Measurements from ENCODE around the gene CMC1.
A peak's percentile ranks its signal among the peaks of the same experiment; 100 is the strongest.

The CMC1 gene

GRCh38 chr3:28226020-28226419 is 15.4 kb upstream of the CMC1 start:
- no peaks in the 10 kb centered on the region for H3K27me3 Mint-ChIP-seq
- no peaks in the 10 kb centered on the region for H3K36me3 Mint-ChIP-seq
- H3K27ac Mint-ChIP-seq = no peak overlapping the region
- ATAC-seq (replicated peaks) (no peak), DNase-seq (no peak)
- H3K4me1 Mint-ChIP-seq = no peaks in the 10 kb centered on the region
- H3K4me3 Mint-ChIP-seq = no peak overlapping the region
- no peaks in the 10 kb centered on the region for H3K9me3 Mint-ChIP-seq

- DNase-seq (no peak), ATAC-seq (replicated peaks) (no peak)
- no peaks in the 10 kb centered on the region for H3K27me3 Mint-ChIP-seq
- no peaks in the 10 kb centered on the region for H3K9me3 Mint-ChIP-seq
- no peaks in the 10 kb centered on the region for H3K4me1 Mint-ChIP-seq
- H3K36me3 Mint-ChIP-seq = no peaks in the 10 kb centered on the region
- H3K4me3 Mint-ChIP-seq = no peak overlapping the region
- H3K27ac Mint-ChIP-seq = no peak overlapping the region
Observed at GRCh38 chr3:28228623-28229022, 12.8 kb upstream of the CMC1 start.

GRCh38 chr3:28232659-28233058 is 8.8 kb upstream of the CMC1 start:
- DNase-seq (no peak), ATAC-seq (replicated peaks) (no peak)
- H3K27ac Mint-ChIP-seq = no peak overlapping the region
- no peaks in the 10 kb centered on the region for H3K4me1 Mint-ChIP-seq
- no peaks in the 10 kb centered on the region for H3K27me3 Mint-ChIP-seq
- no peak overlapping the region for H3K4me3 Mint-ChIP-seq
- H3K9me3 Mint-ChIP-seq = no peaks in the 10 kb centered on the region
- no peaks in the 10 kb centered on the region for H3K36me3 Mint-ChIP-seq

GRCh38 chr3:28234454-28234853 is 7.0 kb upstream of the CMC1 start:
- ATAC-seq (replicated peaks) (no peak), DNase-seq (no peak)
- Mint-ChIP-seq H3K4me1 (no peaks in the 10 kb centered on the region), H3K27me3 (no peaks in the 10 kb centered on the region), H3K9me3 (no peaks in the 10 kb centered on the region), H3K4me3 (no peak overlapping the region), H3K36me3 (no peaks in the 10 kb centered on the region), H3K27ac (no peak overlapping the region)

GRCh38 chr3:28239108-28239507 is 2.3 kb upstream of the CMC1 start:
- Mint-ChIP-seq H3K4me3 (no peak overlapping the region), H3K27ac (peak overlapping the region; percentile 15), H3K4me1 (peaks cover 11 to 20% of the 10 kb centered on the region in 2 donors), H3K27me3 (no peaks in the 10 kb centered on the region), H3K36me3 (peaks cover 6 to 10% of the 10 kb centered on the region in 2 donors), H3K9me3 (peaks cover 0 to 1% of the 10 kb centered on the region in 2 donors)
- DNase-seq = no peak
- no peak for ATAC-seq (replicated peaks)

GRCh38 chr3:28240441-28240840 is 978 bp upstream of the CMC1 start:
- DNase-seq (no peak), ATAC-seq (replicated peaks) (no peak)
- H3K27me3 Mint-ChIP-seq = no peaks in the 10 kb centered on the region
- H3K27ac Mint-ChIP-seq = peak overlapping the region; percentile 96
- H3K4me1 Mint-ChIP-seq = peaks cover 15 to 32% of the 10 kb centered on the region in 2 donors
- H3K36me3 Mint-ChIP-seq = peaks cover 7 to 18% of the 10 kb centered on the region in 2 donors
- peaks cover 0 to 1% of the 10 kb centered on the region in 2 donors for H3K9me3 Mint-ChIP-seq
- H3K4me3 Mint-ChIP-seq = no peak overlapping the region

- Mint-ChIP-seq H3K9me3 (peaks cover 0 to 1% of the 10 kb centered on the region in 2 donors), H3K4me1 (peaks cover 21 to 43% of the 10 kb centered on the region in 2 donors), H3K36me3 (peaks cover 7 to 27% of the 10 kb centered on the region in 2 donors), H3K4me3 (peak overlapping the region; percentile 89 to 97), H3K27ac (no peak overlapping the region), H3K27me3 (no peaks in the 10 kb centered on the region)
- ATAC-seq (replicated peaks) (no peak), DNase-seq (no peak)
Observed at GRCh38 chr3:28242519-28242918, 1.1 kb downstream of the CMC1 start.

- Mint-ChIP-seq H3K36me3 (peaks cover 7 to 27% of the 10 kb centered on the region in 2 donors), H3K4me1 (peaks cover 24 to 52% of the 10 kb centered on the region in 2 donors), H3K4me3 (no peak overlapping the region), H3K27ac (no peak overlapping the region), H3K9me3 (peaks cover 0 to 1% of the 10 kb centered on the region in 2 donors), H3K27me3 (no peaks in the 10 kb centered on the region)
- no peak for ATAC-seq (replicated peaks)
- DNase-seq = no peak
Observed at GRCh38 chr3:28243424-28244106, 2.1 kb downstream of the CMC1 start.

GRCh38 chr3:28244491-28244890 is 3.1 kb downstream of the CMC1 start:
- Mint-ChIP-seq H3K36me3 (peaks cover 7 to 27% of the 10 kb centered on the region in 2 donors), H3K9me3 (peaks cover 0 to 1% of the 10 kb centered on the region in 2 donors), H3K27ac (no peak overlapping the region), H3K4me3 (no peak overlapping the region), H3K27me3 (no peaks in the 10 kb centered on the region), H3K4me1 (peaks cover 26 to 57% of the 10 kb centered on the region in 2 donors)
- ATAC-seq (replicated peaks) (no peak), DNase-seq (no peak)

GRCh38 chr3:28247286-28247685 is 5.9 kb downstream of the CMC1 start:
- peaks cover 9 to 38% of the 10 kb centered on the region in 2 donors for H3K36me3 Mint-ChIP-seq
- no peaks in the 10 kb centered on the region for H3K27me3 Mint-ChIP-seq
- peaks cover 37 to 77% of the 10 kb centered on the region in 2 donors for H3K4me1 Mint-ChIP-seq
- no peak overlapping the region for H3K27ac Mint-ChIP-seq
- H3K4me3 Mint-ChIP-seq = no peak overlapping the region
- no peak for DNase-seq
- ATAC-seq (replicated peaks) = no peak
- peaks cover 0 to 1% of the 10 kb centered on the region in 2 donors for H3K9me3 Mint-ChIP-seq

- H3K27me3 Mint-ChIP-seq = no peaks in the 10 kb centered on the region
- H3K4me1 Mint-ChIP-seq = peaks cover 34 to 68% of the 10 kb centered on the region in 2 donors
- DNase-seq (no peak), ATAC-seq (replicated peaks) (peak in 1 of 2 donors; percentile 42)
- H3K27ac Mint-ChIP-seq = no peak overlapping the region
- no peak overlapping the region for H3K4me3 Mint-ChIP-seq
- H3K36me3 Mint-ChIP-seq = peaks cover 6 to 32% of the 10 kb centered on the region in 2 donors
- H3K9me3 Mint-ChIP-seq = no peaks in the 10 kb centered on the region
Observed at GRCh38 chr3:28250999-28251398, 9.6 kb downstream of the CMC1 start.

GRCh38 chr3:28252001-28252431 is 10.6 kb downstream of the CMC1 start:
- H3K27ac Mint-ChIP-seq = no peak overlapping the region
- no peak overlapping the region for H3K4me3 Mint-ChIP-seq

GRCh38 chr3:28253040-28253715 is 11.8 kb downstream of the CMC1 start:
- Mint-ChIP-seq H3K36me3 (peaks cover 6 to 24% of the 10 kb centered on the region in 2 donors), H3K4me3 (no peak overlapping the region), H3K27ac (no peak overlapping the region), H3K9me3 (no peaks in the 10 kb centered on the region), H3K27me3 (no peaks in the 10 kb centered on the region), H3K4me1 (peaks cover 25 to 53% of the 10 kb centered on the region in 2 donors)
- ATAC-seq (replicated peaks) (no peak), DNase-seq (no peak)

More at GRCh38 chr3:28252001-28252431, 10.6 kb downstream of the CMC1 start:
- H3K36me3 Mint-ChIP-seq = peaks cover 6 to 28% of the 10 kb centered on the region in 2 donors
- ATAC-seq (replicated peaks) = no peak
- H3K27me3 Mint-ChIP-seq = no peaks in the 10 kb centered on the region
- no peak for DNase-seq
- H3K9me3 Mint-ChIP-seq = no peaks in the 10 kb centered on the region
- peaks cover 32 to 64% of the 10 kb centered on the region in 2 donors for H3K4me1 Mint-ChIP-seq

GRCh38 chr3:28262001-28262400 is 20.6 kb downstream of the CMC1 start:
- no peak overlapping the region for H3K4me3 Mint-ChIP-seq
- H3K27me3 Mint-ChIP-seq = no peaks in the 10 kb centered on the region
- DNase-seq (no peak), ATAC-seq (replicated peaks) (no peak)
- H3K36me3 Mint-ChIP-seq = peaks cover 5 to 13% of the 10 kb centered on the region in 2 donors
- H3K4me1 Mint-ChIP-seq = peaks cover 3 to 14% of the 10 kb centered on the region in 2 donors
- H3K27ac Mint-ChIP-seq = no peak overlapping the region
- H3K9me3 Mint-ChIP-seq = no peaks in the 10 kb centered on the region

- Mint-ChIP-seq H3K4me1 (peaks cover 0 to 8% of the 10 kb centered on the region in 2 donors), H3K27ac (no peak overlapping the region), H3K9me3 (peaks cover 2 to 4% of the 10 kb centered on the region in 2 donors), H3K36me3 (peaks cover 11 to 25% of the 10 kb centered on the region in 2 donors), H3K4me3 (no peak overlapping the region), H3K27me3 (no peaks in the 10 kb centered on the region)
- ATAC-seq (replicated peaks) = no peak
- DNase-seq = no peak
Observed at GRCh38 chr3:28265641-28266040, 24.2 kb downstream of the CMC1 start.
